ENCODE results near the gene COL11A1. TPM values are rescaled to one million over a fixed set of nuclear protein-coding genes. Genes with fewer than 3 reads are reported as not detected.

COL11A1 gene
- total RNA-seq (2022; extraction: Qiagen RNA extraction) = 2.6 to 3.2 TPM (median 2.7 TPM) in 5 replicates

DNA sequence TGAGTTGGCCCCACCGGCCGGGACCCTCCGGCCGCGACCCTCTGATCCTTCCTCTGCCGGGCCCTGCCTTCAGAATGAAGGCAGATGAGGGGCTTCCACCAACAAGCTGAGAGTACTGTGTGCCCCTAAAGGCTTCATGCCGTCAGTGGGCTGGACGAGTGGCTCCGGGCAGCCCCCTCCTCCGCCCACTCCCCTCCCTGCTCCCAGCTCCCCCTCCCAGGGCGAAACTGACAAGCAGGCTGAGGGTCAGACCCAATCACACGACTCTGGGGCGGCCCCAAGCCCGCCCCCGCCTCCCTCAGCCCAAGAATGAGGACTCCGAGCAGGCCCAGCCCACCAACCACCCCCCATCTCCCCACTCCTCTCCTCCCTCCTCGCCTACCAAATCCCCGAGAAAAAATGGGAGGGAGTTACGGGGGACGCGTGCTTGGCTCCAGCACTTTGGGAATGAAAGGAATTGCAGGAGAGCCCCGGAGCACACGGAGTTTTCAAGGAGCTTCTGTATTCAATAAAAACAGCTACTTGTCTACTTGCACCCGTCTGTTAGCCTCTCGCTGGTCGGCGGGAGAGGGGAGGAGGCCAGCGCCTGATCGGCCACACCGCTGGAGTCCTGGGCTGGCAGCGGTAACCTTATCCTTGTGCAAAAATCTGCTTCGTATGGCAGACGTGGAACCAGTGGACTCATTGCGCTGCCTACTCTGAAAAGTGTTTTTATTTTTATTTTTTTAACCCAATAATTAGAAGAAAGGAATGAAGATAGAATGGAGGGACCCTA is at the start of gene COL11A1:
Gene COL11A1, minus strand, starts transcription at position 147 of the 775 bp plus-strand sequence. CDS start 344 bp downstream, outside the sequence.

Data from A549 treated with dexamethasone at 1 μM for 4 hours (cell line).